Stimulated activated CD8-positive, alpha-beta memory T cell treated with anti-CD3 and anti-CD28 coated beads, Interleukin-4, amount 100 ng/mL, for 24 hours (primary cell): ENCODE measurements around the gene ARMH4.

Source experiments
- DNase-seq: peaks from one replicate; pipeline ENCODE4 v3.0.0-alpha.2; 2020; ENCODE audit warnings: low read depth

ARMH4 gene

DNA sequence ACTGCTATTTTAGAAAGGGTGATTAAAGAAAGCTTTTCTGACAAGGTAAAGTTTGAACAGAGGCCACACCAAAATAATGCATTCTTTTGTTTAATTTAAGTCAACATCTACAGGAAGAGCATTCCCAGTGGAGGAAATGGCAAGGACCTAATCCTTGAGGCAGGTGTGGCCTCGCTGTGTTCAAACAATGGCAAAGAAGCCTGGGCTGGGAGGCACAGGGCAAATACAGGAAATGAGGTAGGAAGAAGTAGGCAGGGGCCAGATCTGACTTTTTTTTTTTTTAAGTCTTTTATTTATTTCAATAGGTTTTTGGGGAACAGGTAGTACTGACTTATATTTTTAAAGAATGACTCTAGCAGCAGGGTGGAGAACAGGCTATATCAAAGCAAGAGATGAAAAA lies 53.5 kb downstream of the ARMH4 start:
- no peak for DNase-seq

DNA sequence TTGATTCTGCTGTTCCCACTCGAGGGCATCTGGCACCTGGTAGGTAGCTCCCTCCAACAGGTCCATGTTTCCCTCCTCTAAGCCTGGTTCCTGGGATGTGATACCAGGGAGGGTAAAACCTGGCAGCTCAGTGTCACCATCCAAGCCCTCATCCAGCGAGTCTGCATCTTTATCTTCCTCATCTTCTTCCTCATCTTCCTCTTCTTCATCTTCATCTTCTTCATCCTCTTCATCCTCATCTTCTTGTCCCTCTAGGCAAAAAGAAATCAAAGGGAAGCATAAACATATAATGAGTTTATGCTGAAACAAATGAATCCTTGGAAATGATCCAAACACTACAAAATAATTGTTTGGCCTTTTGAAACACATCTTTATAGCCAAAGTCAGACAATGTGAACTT lies 55.3 kb downstream of the ARMH4 start:
- no peak for DNase-seq

DNA sequence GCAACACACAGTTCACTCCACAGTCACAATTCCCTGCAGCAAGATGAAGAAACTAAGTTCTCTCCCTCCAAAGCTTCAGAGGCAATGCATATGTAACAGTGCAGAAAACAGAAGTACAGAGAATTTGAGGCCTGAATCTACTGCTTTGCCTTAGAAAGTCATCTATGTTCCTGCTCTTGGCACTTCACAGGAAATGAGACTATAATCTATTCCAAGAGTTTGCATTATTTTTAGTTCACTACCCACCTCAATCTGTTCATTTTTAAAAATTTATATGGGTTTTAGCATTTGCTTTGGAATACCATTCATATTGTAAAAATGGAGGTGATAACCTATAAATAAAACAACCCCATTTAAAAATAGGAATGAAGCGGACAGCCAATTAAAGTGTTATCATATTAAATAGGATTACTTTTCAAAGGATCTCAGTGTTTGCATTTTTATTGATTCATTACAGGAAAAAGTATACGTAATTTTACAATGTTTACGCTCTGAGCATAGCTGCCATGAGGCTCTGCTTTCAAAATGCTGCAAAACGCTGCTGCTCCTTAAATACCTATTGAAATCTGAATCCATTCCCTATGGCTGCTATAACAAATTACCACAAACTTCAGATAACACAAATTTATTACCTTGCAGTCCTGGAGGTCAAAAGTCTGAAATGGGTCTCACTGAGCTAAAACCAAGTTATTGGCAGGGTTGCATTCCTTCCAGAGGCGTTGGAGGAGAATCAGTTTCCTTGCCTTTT lies 60.0 kb downstream of the ARMH4 start:
- no peak for DNase-seq

DNA sequence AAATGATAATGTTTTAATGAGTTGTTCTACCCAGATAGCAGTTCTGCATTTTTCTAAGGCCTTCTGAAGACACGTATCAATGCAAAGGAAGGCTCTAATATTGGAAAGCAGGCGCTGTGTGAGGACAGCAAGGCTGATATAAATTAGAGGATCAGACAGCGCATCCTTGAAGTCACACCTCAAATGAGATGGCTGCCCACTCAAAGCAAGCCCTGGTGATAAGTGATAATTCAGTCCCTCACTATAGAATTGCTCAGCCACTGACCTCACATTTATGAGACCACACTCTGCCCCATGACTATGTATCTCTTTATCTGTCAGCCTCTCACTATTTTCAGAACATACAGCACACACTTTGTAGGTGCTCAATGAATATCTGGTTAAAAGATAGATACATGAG lies 62.4 kb downstream of the ARMH4 start:
- DNase-seq: no peak

DNA sequence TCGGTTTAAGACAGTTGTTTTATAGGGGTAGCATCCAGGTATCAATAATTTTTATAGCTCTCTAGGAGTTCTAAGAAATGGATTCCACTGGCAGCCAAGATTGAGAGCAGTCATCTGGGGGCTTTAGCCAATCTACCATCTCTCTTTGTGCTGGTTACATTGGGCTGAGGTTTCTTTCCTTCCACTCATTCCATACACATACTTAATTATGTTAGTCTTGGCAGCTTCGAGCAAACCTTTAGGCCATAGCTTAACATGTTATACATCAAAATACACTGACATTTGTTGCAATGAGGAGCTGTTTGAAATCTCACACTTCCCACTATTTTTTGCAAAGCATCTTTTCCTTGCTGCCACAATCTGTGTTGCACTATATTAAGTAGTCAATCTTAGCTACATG lies 63.1 kb downstream of the ARMH4 start:
- DNase-seq: no peak

DNA sequence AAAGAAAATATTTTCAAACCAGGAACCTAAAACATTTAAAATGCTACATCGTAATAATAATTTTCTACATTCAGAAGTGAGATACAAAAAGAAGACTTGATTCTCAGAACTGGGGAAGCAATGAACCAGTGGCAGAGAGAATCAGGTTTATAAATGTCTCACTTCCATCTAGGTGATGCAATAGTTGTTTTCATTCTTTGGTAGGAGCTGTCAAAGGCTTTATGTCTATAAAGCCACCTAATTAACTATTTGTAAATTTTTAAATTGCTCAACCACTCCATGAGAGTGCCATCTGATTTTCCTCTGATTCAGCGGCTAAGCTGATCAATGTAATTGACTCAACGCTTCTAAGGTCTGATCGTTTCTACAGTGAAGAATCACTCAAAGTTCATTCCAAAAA lies 66.1 kb downstream of the ARMH4 start:
- no peak for DNase-seq

DNA sequence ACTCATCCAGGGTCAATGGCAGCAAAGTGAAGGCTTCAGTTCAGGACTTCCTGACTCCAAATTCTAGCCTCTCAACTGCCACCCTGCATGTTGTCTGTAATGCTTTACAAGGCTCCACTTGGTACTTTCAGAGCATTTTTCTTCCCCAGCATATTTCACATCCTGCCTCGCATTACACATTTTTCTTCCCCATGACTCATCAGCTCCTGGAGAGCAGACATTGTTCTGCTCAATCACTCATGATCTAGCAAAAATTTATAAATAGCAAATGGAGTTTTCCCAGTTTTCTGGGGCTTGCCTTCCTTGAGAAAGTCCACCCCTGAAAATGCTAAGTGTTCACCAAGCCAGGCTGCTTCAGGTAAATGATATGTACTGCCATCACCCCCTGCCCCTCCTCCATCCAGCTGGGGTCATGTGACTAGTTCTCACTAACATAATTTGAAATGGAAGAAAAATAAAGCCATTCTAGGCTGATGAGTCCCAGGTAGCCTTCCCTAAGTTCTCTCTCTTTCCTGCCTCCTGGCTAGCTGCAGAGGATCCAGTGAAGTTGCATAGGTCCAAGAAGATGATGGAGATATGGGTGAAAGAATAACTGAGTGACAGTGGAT lies 69.4 kb downstream of the ARMH4 start:
- no peak for DNase-seq

DNA sequence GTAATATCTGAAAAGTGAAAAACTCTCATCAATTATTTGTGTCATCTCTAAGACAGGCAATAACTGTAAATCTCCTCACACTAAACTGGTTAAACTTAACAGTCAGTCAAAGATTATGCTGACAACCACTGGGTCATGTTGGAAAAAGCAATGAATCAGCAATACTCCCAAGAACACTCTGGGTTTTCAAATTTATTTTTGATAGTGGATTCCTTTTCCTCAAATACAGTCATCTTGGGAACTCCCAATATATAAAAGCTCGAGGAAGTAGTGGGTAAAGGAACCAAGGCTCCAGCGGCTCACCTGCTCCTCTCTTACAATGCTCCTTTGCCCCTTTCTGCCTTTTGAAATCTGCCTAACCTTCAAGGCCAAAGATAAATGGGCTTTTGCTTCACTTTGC lies 70.0 kb downstream of the ARMH4 start:
- no peak for DNase-seq

DNA sequence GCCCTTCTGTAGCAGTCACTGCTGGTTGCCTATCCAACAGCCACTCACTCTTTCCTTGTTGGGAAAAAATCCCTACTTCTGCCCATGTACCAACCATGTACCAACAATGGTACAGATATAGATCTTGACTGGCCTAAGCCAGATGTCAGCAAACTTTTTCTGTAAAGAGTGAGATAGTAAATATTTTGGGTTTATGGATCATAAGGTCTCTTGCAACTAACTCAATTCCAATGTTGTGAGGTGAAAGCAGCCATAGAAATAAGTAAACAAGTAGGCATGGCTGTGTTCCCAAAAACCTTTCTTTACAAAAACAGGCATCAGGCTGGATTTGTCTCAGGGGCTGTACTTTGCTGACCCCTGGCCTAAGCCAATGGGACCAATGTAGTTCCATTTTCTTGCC lies 73.5 kb downstream of the ARMH4 start:
- no peak for DNase-seq

DNA sequence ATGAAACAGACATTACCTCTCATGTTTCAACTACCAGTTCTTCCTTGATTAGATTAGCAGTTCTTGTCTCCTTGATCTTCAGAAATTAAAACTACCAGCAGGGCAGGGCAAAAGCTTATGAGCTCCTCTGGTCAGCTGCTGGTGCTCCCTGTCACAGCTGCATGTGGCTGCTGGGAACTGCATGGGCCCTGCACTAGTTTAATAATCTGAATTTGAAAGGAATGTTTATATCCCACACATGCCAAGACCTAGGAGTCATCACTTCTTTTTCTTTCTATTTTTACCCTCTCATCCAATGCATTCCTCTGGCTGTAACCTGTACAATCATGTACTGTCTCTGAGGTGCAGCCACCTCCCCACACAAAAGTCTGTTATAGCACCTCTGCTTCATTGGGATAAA lies 73.9 kb downstream of the ARMH4 start:
- DNase-seq: no peak

DNA sequence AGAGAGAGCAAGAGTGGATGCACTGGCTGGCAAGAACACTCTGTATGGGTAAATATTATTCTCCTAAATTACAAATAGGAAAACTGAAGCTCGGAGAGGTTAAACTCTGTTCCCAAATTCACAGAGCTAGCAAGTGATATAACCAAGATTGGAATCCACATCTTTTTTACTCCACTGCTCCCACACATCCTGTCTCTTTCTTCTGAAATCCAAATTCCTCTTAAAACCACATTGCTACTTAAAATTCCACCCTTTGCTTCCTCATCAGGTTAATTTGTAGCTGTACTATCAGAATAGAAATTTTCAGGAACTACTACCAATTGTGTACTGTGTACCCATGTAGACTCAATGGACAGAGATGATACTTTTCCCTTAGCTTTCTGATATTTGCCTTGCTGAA lies 74.4 kb downstream of the ARMH4 start:
- DNase-seq: no peak

DNA sequence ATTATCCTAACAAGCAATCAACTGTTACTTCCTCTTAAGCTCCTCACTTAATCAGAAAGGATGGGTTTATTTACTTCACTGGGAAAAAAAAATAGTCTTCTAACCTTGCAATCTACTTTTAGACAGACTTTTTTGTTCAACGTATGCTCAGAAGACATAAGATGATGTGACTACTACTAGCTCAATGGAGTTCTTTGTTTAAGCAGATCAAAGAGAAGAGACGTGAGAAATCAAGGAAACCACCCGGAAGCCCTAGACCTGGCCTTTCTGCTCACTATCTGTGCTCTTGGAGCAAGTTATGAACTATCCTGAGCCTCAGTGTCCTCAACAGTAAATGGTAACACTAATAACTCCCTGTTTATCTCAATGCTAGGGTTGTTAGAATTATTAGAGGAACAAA lies 78.5 kb downstream of the ARMH4 start:
- no peak for DNase-seq

DNA sequence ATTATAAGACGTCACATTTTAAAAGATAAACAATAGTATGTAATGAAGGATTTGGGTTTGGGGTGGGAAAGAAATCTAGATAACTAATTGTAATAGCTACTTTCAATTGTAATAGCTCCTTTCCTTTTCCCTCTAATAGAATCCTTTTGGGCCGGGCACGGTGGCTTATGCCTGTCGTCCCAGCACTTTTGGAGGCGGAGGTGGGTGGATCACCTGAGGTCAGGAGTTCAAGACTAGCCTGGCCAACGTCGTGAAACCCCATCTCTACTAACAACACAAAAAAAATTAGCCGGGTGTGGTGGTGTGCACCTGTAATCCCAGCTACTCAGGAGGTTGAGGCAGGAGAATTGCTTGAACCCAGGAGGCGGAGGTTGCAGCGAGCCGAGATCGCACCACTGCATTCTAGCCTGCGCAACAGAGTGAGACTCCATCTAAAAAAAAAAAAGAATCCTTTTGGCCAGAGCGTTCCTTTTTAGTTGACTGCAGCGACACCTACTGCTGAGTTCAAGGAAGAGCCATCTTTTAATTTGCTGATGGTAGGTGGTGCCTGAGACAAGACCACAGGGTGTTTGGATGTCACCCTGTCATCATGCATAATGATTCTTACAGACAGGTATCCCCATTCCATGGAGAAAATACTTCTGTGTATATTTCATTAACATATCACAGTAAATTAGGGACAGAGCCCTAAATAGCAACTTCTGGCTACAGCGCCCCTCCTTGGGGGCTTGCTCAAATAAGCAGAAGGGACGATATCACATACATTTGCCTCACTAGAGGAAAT lies 79.5 kb downstream of the ARMH4 start:
- peak; percentile 2 for DNase-seq

DNA sequence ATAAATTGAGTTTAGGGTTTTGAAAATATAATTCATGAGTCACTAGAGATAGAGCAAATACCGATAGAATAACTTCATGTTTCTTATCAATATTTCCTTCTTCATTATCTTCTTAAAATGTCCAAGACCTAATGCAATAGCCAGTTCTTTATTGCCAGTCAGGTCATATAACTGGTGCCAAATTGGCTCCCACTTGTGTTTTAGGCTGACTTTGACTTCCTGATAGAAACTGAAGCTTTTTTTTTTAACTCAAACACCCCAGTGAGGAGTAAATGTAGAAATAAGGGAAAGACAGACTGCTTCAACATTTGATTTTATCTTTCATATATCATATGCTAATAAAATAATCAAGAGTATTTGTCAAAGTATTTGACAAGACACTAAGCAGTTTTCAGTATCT lies 80.7 kb downstream of the ARMH4 start:
- no peak for DNase-seq

DNA sequence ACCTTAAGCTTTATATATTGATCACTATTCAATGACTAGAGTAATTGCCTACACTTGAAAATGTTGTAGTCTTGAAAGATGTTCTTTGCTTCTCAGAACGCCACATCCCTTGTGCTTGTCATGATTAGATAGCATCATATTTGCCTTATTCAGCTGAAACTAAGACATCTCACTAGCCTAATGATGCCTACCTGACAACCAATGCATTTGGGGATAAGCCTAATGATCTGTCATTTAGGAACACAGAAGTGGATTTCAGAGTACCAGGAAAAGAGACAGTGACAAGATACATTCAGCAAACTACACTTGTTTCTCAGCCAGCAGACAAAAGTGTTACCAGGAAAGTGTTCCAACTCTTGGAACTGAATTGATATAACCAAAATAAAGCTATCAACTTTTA lies 83.7 kb downstream of the ARMH4 start:
- no peak for DNase-seq

DNA sequence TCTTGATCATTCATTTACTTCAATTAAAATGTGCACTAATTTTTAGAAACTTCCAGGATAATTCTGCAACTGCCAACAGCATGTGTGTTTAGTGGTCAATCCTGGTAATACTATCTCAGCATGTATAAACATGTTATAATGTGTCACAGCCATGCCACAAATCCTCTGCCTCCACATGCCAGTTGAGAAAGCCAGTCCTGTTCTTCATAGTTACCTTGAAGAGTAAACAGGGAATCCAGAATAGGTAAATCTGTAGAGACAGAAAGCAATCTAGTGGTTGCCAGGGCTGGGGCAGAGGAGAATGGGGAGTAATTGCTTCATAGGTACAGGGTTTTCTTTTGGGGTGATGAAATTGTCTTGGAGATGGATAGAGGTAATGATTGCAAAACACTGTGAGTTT lies 85.9 kb downstream of the ARMH4 start:
- DNase-seq: no peak

DNA sequence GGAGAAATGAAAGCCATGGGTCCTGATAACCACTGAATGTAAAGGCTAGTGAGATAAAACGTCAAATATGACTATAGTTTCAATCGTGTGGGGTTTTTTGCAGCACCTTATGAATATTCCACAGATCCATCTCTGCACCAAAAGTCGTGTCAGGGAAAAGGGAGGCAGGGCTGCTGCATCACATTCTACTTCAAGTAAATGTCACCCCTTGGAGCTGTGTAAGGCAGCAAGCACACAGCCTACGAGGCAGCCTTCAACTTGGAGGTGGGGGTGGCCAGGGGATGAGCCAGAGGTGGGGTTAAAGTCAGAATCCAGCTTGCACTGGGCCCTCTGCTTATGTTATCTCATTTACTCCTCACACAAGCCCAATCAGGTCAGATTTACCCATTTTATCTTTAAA lies 90.4 kb downstream of the ARMH4 start:
- no peak for DNase-seq

DNA sequence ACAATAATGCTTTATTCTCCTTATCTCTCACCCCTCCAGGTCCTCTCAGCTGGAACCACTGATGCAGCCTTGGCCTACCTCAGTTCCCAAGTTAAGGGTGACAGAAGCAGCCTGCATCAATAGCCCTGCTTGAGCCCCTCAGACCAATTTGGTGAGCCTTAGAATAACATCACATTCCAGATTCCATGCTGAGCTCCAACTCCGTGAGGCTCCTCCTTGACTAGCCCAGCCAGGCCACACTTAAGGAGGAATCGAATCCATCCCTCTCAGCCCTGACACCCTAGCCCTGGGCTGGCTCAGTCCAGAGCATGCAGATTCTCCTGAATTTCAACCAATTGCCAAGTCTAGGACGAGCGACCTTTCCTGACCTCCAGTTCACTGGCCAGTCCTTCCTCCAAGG lies 91.1 kb downstream of the ARMH4 start:
- no peak for DNase-seq

DNA sequence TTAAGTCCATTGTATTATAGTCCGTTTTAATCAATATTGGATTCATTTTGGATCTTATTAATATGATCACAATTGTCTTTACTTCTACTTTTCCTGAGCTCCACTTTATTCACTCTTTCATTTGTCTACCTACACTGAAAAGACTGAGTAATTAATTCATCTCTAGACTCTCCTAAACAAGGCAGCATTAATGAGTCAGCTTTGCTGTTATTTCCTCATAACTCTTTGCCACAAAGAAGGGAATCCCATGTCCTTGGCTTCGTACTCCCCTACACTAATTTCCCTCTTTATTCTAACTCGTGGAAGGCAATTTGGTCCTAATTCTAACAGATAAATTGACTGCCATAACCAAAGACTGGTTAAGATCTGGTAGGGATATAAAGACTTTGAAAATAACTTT lies 91.9 kb downstream of the ARMH4 start:
- no peak for DNase-seq

DNA sequence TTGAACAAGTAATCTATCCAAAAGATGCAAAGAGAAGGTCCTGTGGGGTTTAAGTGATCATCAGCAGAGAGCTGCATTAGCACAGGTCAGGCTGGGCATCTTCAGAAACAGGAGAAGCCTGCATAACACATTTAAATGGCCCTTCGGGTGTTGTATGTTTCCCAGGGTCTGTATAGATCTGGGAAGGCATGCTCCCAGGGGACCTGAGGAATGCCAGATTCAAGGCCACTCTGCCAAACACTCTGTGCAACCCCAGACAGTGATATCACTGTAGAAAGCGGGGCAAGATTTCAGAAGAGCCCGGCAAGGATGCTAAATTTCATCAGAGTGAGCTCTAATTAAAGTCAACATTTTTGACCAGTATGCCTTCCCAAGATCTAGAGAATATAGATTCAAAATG lies 92.9 kb downstream of the ARMH4 start:
- DNase-seq: no peak

DNA sequence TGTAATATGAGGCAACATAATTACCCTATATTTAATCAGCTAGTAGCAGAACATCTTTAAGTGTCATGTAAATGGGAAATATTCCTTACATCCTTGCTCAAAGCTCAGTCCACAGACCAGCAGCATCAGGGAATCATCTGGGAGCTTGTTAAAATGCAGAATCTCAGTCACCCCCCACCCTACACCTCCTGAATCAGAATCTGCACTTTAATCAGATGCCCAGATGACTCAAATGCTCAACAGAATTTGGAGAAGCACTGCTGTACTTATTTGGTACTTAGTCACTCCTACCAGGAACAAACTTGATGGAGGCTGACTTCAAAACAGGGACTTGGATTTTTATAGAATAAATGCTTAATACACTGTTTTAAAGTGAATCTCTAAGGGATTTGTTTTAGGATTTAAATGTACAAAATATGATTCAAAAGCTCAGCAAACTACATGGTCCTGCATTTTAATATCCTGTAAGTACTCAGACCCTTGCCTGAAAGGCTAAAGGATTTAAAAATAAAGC lies 96.5 kb downstream of the ARMH4 start:
- no peak for DNase-seq

DNA sequence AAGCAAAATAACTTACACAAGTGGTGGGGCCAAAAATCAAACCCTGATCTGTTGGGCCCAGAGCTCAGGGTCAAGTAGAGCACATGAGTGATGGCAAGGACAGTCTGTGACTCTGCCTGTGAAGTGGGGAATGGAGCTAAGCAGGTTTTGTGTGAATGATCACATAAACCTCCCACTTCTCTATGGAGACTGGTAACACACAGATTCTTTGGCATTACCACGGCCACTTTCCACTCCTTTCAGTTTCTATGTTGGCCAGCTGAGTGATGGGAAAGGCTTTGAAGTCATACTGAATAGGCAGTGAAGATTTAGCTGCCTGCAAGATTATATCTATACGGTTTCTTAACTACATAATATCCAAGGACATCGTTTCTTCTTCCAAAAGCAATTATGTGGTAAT lies 97.9 kb downstream of the ARMH4 start:
- DNase-seq: no peak

DNA sequence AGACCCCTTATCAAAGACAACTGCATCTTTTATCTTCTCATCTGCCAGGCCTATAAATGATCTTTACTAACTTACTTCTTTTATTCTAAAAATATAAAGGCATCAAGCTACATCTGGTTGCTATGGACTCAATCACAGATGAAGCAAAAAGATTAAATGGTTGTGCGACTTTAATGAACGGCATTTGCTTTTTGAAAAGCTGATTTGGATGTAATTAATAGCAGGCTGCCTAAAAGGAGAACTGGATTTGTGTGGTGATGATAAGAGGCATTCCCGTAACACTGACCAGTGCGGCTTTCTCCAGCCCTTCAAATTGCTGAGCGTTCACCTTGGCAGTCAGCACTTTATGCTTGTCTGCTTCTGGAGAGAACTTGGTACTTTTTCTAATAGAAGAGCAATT lies 103.8 kb downstream of the ARMH4 start:
- DNase-seq: no peak
